GM15510 (cell line): ENCODE results near the gene PRKCI.

ENCODE experiments used
- POLR2A ChIP-seq: IDR thresholded peaks from 3 replicates; pipeline ENCODE4 v1.6.1; 2011; ENCODE audit warnings: borderline replicate concordance; ENCODE audit not compliant: insufficient read length; ENCODE audit errors: extremely low read depth

Gene PRKCI

GRCh38 chr3:170220871-170221270, 1.4 kb upstream of the PRKCI start:
- TF ChIP-seq POLR2A, result no peak

- no peak for TF ChIP-seq POLR2A
Measured at GRCh38 chr3:170222647-170223541, 670 bp downstream of the PRKCI start.

- TF ChIP-seq POLR2A, result no peak
Measured at GRCh38 chr3:170225166-170225565, 2.9 kb downstream of the PRKCI start.

- TF ChIP-seq POLR2A, result no peak
Measured at GRCh38 chr3:170226426-170226960, 4.3 kb downstream of the PRKCI start.

- no peak for TF ChIP-seq POLR2A
Measured at GRCh38 chr3:170228093-170228766, 6.0 kb downstream of the PRKCI start.

GRCh38 chr3:170232266-170232665, 10.0 kb downstream of the PRKCI start:
- no peak for TF ChIP-seq POLR2A

- no peak for TF ChIP-seq POLR2A
Measured at GRCh38 chr3:170233530-170233929, 11.3 kb downstream of the PRKCI start.

GRCh38 chr3:170240142-170240541, 17.9 kb downstream of the PRKCI start:
- TF ChIP-seq POLR2A, result no peak

GRCh38 chr3:170240671-170241070, 18.4 kb downstream of the PRKCI start:
- no peak for TF ChIP-seq POLR2A

GRCh38 chr3:170244576-170244975, 22.4 kb downstream of the PRKCI start:
- no peak for TF ChIP-seq POLR2A

- TF ChIP-seq POLR2A, result no peak
Measured at GRCh38 chr3:170247875-170248274, 25.7 kb downstream of the PRKCI start.

- no peak for TF ChIP-seq POLR2A
Measured at GRCh38 chr3:170256597-170256996, 34.4 kb downstream of the PRKCI start.

- TF ChIP-seq POLR2A, result no peak
Measured at GRCh38 chr3:170257145-170257544, 34.9 kb downstream of the PRKCI start.

GRCh38 chr3:170258105-170258487, 35.9 kb downstream of the PRKCI start:
- TF ChIP-seq POLR2A, result no peak

GRCh38 chr3:170259907-170260306, 37.7 kb downstream of the PRKCI start:
- no peak for TF ChIP-seq POLR2A

- TF ChIP-seq POLR2A, result no peak
Measured at GRCh38 chr3:170267793-170268192, 45.6 kb downstream of the PRKCI start.

GRCh38 chr3:170270282-170270881, 48.2 kb downstream of the PRKCI start:
- no peak for TF ChIP-seq POLR2A
